Stomach (tissue), 4 donors: ENCODE measurements around the gene PLCXD3.

Experiments used
- CTCF ChIP-seq, 7 experiments: fragments of 450-650 bp in 4 of 7; fragments of 200-600 bp in 3 of 7; sonication (generic) in 3 of 7; IDR thresholded peaks; one replicate each; pipeline ENCODE4 v1.5.1; 2016 to 2019; ENCODE audit warnings: antibody characterized with exemption in 7 of 7, control low read depth in 2 of 7, mild to moderate bottlenecking in 1 of 7
- POLR2A ChIP-seq, 4 donors: fragments of 450-650 bp; IDR thresholded peaks; one replicate each; pipeline ENCODE4 v1.6.1; 2016; ENCODE audit warnings: antibody characterized with exemption in 4 of 4, control low read depth in 2 of 4, mild to moderate bottlenecking in 1 of 4, moderate library complexity in 1 of 4
- POLR2AphosphoS5 ChIP-seq, 3 donors: sonication (generic); formaldehyde crosslinking; IDR thresholded peaks; one replicate each; pipeline ENCODE4 v1.6.1; 2016; ENCODE audit warnings: antibody characterized with exemption in 3 of 3

- no peak for TF ChIP-seq CTCF (IDR thresholded peaks at IDR 0.05)
- TF ChIP-seq POLR2A (IDR thresholded peaks at IDR 0.05), result no peak
- TF ChIP-seq POLR2AphosphoS5 (IDR thresholded peaks at IDR 0.05), result no peak
Measured at GRCh38 chr5:41374631-41375030, 135.8 kb downstream of the PLCXD3 start.
